HG02938 (cell line): ENCODE data around the gene KCNQ5.
"Not testable (repeated sequence)": the region's sequence is repeated elsewhere in the genome, so short reads cannot be mapped to it uniquely, and the experiment has no call there.

Experiments
- ATAC-seq: cut with Tn5 transposase; IDR thresholded peaks from one replicate; pipeline ENCODE4 v1.9.1; 2021; ENCODE audit warnings: mild to moderate bottlenecking, moderate library complexity; ENCODE audit not compliant: unreplicated experiment

Gene KCNQ5

DNA sequence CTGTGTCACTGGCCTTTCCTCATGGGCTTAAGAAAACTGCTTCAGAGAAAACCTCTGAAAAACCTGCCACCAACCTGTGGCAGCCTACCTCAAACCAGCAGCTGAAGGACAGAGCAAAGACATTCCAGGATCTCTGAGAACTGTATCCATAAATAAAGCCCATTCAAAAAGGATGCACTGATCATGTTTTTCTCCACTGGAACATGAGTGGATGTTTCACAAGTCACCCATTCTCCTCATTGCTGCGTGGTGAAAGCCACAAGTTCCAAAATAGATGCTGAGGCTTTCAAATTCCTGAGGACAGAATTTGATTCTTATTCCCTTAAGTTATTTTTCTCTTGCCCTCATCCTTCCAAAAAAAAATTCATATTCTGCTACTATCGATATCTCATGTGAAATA, 322.8 kb downstream of the KCNQ5 start:
- ATAC-seq: no peak

DNA sequence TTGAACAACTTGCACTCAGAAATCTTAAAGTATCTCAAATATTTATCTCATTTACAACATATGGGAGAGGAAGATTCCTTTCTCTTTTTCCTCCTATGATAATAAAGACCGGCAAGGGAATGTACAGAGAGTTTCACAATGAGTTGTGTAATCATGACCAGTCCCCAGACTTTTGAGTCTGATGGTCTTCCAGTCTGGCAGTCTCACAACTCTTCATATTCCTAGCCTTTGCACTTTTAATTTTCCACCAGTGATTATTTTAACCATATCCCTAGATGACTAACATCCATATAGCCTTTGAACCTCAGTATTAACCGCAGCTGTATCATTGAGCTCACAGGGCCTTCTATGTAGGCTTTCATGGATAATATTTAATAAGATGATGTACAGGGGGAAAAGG, 324.9 kb downstream of the KCNQ5 start:
- ATAC-seq: no peak

DNA sequence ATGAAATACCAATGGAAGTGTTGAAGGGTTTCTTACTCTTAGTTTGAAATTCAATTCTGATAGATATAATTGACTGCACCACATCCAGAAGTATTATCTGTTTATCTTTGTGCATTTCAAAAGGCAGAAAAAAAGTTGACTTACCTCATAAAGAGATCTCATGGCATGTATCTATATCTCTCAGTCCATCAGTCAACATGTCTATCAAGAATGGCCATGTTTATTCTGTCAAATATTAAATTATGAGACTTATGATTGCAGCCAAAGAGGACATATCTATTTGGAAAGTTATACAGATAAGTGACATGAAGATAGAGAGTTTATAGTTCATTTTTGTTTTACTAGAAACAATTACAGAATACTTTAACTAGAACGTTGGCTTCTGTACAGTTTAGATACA, 325.7 kb downstream of the KCNQ5 start:
- no peak for ATAC-seq

DNA sequence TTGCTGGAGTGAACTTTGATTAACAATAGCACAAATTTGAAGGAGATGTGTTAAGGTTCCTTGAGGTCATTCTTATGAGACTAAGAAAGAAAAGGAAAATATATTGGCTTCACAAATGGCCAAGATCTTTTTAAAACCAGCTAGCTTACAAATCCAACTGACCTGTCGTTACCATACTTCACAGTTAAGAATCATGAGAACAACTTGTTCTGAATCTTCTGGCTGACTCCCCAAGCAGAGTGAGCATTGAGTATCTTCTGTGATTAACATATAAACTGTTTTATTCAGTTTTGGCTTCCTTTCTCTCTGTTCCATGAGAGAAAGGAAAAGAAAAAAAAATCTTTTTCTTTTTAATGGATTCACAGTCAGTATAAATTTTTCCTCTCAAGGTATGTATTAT, 326.3 kb downstream of the KCNQ5 start:
- no peak for ATAC-seq

DNA sequence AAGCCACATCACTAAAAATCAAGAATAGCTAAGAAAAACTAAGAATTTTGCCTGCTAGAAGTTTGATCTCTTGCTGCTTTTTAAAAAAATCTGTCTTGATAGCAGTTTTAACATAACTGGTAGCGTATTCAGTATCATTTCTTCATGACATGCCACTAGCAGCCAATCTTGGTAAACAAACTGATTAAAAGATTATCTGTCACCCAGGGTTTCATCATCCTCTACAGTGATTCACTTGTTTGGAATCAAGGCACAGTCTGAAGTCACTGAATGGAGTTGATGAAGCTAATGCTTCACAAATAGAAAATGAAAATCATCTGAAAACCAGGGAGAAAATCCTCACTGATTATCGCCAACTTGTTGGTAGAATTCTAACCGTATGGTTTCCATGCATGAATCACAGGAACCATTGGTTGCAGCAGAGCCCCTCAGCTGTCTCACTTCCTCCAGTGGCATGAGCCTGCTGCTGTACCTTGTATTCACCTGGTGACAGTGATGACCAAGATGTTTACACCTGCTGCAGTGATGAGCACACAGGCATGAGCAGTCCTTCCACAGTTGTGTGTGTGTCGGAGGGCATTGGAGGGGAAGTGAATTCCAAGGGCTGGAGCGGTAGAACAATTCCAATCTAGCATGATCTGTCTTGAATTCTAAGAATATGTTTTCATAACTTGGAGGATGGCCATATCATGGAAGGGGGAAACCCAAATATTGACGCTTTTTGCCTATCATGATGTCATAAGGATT, 328.4 kb downstream of the KCNQ5 start:
- no peak for ATAC-seq

GRCh38 chr6:72952808-72953630, 331.2 kb downstream of the KCNQ5 start:
- no peak for ATAC-seq

DNA sequence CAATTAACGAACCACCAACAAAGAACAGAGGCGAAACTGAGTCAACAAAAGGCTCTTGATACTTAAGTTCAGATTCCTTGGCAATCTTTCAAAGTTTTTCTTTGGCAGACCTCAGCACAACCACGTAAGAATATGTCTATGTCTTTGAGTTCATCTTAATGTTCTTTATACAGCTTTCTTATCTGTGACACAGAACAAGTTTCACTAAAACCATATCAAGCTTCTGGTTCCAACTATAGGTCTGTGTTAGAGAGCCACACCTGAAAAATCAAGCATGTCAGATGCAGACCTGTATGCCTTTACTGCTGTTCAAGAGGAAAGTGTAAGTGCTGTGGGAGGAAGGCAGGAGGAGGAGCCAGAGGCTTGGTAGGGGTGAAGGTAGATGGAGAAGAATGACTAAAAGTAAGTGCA, 332.1 kb downstream of the KCNQ5 start:
- no peak for ATAC-seq

GRCh38 chr6:72954716-72955115, 332.9 kb downstream of the KCNQ5 start:
- ATAC-seq: no peak

GRCh38 chr6:72955666-72956065, 333.8 kb downstream of the KCNQ5 start:
- no peak for ATAC-seq

GRCh38 chr6:72956272-72956671, 334.4 kb downstream of the KCNQ5 start:
- no peak for ATAC-seq

- no peak for ATAC-seq
Measured at GRCh38 chr6:72959821-72960220, 338.0 kb downstream of the KCNQ5 start.

GRCh38 chr6:72963946-72964345, 342.1 kb downstream of the KCNQ5 start:
- ATAC-seq: no peak

DNA sequence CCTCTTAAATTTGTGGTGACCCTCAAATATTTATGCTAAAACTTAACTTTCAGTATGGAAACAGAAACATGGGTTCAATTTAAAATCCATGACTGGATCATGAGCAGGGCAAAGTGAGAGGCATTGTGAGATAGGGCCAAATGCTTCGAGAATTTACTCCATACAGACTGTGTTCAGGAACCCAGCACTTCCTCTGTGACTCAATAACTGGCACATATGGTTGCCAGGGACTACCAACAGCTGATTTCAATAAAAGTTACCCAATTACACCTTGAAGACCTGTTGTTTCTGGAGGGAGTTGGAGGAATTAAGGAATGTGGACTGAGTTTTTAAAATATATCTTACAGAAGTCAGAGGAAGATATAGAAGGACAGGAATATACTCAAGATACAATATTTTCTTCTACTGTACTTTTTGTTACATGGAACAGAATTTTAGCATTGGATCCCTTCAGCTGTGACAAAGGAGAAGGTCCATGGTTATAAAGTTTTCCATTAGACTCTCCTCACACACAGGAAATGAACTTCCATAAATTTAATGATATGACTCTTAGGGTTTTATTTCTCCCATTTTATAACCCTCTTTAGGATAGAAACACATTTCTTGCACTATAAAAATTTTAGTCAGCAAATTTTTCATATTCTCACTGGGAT, 344.9 kb downstream of the KCNQ5 start:
- ATAC-seq: no peak

DNA sequence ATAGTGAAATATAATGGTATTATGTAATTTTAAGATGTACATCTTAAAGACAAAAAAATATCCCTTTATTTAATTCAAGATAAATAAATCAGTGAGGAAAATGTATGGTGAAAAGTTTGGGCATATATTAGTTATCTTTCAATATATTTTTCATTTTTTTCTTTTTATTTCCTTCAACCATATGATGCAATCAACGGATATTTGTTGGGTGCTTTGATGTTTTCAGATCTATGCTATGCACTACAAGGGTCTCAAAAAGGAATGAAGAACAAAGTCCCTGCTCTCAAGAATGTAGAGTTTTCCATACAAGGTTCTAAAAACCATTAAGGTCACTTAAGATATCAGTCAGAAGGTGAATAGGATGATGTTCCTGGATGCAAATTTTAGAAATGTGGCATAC, 345.5 kb downstream of the KCNQ5 start:
- no peak for ATAC-seq

- ATAC-seq: no peak
Measured at GRCh38 chr6:72968704-72969103, 346.8 kb downstream of the KCNQ5 start.

GRCh38 chr6:72969666-72970065, 347.8 kb downstream of the KCNQ5 start:
- no peak for ATAC-seq

DNA sequence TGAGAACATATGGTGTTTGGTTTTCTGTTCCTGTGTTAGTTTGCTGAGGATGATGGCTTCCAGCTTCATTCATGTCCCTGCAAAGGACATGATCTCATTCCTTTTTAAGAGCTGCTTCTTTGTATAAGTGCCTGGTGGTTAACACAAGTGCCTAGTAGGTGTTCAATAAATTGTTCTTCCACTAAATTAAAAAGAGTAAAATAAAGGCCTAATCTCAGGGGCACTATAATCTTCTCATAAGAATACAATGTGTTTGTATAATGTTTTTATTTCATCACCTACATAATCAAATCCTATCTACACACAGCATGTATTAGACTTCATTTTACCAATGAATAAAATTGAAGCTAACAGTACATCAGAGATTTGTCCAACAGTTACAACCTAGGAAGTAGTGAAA, 350.7 kb downstream of the KCNQ5 start:
- ATAC-seq: no peak

- no peak for ATAC-seq
Measured at GRCh38 chr6:72974276-72974675, 352.4 kb downstream of the KCNQ5 start.

- peak; percentile 57 for ATAC-seq
Measured at GRCh38 chr6:72975352-72975752, 353.5 kb downstream of the KCNQ5 start.

- no peak for ATAC-seq
Measured at GRCh38 chr6:72976484-72976883, 354.6 kb downstream of the KCNQ5 start.

- peak; percentile 85 for ATAC-seq
Measured at GRCh38 chr6:72977114-72977513, 355.2 kb downstream of the KCNQ5 start.

- ATAC-seq: not testable (repeated sequence)
Measured at GRCh38 chr6:72978808-72979207, 356.9 kb downstream of the KCNQ5 start.
